ENCODE results near the gene DLX3.

The DLX3 gene

GRCh38 chr17:49952209-49952911 is 42.7 kb downstream of the DLX3 start:
- no peak for DNase-seq

GRCh38 chr17:49951362-49952082 is 43.5 kb downstream of the DLX3 start:
- DNase-seq = no peak

DNA sequence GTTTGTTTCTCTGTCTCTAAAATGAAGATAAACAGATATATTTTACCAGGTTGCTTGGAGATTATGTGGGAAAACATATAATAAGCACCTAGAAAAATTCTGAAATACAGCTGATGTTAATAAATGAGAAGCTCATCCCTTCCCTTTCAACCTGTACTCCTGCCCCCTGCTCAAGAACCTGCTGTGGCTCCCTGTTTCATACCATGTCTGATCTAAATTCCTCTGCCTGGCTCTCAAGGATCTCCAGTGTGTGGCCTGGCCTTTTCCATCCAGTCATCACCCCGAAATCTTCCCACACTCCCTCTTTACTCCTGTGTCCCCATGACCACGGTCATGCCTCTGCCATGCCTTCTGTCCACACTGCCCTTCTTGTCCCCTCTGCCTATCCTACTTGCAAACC is 45.4 kb downstream of the DLX3 start:
- DNase-seq = no peak

GRCh38 chr17:49946964-49947584 is 48.0 kb downstream of the DLX3 start:
- no peak for DNase-seq

DNA sequence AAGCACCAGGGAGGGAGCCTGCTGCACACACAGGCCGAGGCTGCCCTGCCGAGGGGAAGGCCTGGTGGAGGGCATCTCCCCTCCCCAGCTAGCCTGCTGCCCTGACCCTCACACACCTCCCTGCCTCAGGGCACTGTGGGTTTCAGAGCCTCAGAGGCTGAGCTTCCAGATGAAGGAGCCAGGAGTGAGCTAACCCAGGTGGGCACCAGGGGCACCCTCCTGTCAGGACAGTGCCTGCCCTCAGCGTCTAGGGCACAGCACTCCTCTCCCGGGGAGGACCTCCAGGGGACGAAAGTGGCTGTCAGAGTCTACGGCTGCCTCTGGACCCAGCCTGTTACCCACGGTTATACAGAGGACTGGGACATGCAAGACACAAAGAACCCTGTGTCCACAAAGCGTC is 48.8 kb downstream of the DLX3 start:
- no peak for DNase-seq

DNA sequence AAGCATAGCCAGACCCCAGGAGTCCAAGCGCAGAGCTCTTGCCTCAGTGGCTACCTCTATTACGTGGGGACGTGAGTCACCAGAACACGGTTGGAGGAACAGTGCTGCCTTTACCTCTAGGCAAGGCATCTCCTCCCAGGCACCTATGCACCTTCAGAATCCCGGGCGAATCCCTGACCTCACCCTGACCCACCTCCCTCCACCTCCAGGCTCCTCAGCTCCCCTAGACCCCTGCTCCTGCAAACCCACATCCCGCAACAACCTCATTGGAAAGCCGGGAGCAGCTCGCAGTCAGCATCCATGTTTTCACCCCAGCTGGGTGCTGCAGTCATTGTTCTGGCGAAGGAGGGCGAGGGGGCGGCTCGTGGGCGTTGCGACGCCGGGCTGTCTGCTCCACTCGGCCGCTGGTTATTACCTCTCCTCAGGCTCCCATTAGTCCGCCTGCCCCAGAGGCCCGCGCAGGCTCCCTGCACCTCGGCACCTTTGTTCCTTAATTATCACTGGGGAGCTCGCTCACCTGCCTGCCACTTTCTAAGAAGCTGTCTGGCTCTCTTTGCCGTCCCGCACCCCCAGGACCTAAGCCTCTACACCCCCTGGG is 50.7 kb downstream of the DLX3 start:
- DNase-seq = no peak

DNA sequence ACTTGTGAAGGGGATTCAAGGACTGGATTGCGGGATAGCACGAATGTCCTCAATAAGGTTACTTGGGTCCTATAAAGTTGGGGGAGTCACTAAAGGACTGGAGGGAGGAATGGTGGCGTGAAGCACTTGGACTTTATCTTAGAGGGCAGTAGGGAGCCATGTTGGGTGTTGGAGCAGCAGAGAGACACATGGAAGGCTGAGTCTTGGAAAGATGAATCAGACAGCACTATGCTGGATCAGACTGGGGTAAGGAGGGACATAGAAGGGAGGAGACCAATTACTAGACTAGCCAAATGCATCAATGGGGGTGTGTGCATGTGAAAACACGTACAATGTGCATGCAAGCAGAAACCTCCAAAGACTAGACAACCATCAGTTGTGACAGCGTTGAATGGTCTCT is 52.1 kb downstream of the DLX3 start:
- DNase-seq = no peak

DNA sequence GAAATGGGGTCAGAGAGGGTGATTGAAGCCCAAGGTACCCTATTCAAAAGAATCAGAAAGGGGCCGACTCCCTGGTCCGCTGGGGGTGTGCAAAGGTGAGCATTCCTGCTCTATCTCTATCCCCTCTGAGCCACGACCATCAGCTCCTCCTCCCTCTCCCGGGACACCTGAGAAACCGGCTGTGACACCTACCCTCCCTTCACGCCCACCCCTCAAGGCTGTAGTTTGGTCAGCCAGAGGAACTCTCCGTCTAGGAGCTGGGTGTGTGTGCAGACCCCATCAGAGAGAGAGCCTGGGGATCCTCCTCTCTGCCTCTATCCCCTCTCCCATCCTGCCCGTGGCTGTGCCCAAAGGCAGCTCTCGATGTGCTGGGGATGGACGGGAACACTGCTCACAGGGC is 53.6 kb downstream of the DLX3 start:
- no peak for DNase-seq
